HUES6 (cell line): ENCODE data around the gene NPR3.

Experiments
- H3K27ac ChIP-seq: 2 replicates; pipeline ENCODE4 v1.7.0; 2013; ENCODE audit warnings: low read depth, mild to moderate bottlenecking, low read length, inconsistent platforms
- H3K27me3 ChIP-seq: 2 replicates; pipeline ENCODE4 v1.6.1; 2013; ENCODE audit warnings: low read length; ENCODE audit not compliant: control insufficient read depth, insufficient read depth
- H3K36me3 ChIP-seq: 2 replicates; pipeline ENCODE4 v1.6.1; 2013; ENCODE audit warnings: low read length; ENCODE audit not compliant: control insufficient read depth, insufficient read depth
- H3K4me1 ChIP-seq: 2 replicates; pipeline ENCODE4 v1.6.1; 2013; ENCODE audit warnings: low read length; ENCODE audit not compliant: control insufficient read depth, insufficient read depth
- H3K4me3 ChIP-seq: 2 replicates; pipeline ENCODE4 v1.5.1; 2013; ENCODE audit warnings: low read depth, low read length
- H3K9ac ChIP-seq: one replicate; pipeline ENCODE4 v1.6.1; 2013; ENCODE audit warnings: mild to moderate bottlenecking, low read length
- H3K9me3 ChIP-seq: 2 replicates; pipeline ENCODE4 v1.6.1; 2013; ENCODE audit warnings: low read depth, low read length; ENCODE audit not compliant: control insufficient read depth, insufficient read depth

NPR3 gene

DNA sequence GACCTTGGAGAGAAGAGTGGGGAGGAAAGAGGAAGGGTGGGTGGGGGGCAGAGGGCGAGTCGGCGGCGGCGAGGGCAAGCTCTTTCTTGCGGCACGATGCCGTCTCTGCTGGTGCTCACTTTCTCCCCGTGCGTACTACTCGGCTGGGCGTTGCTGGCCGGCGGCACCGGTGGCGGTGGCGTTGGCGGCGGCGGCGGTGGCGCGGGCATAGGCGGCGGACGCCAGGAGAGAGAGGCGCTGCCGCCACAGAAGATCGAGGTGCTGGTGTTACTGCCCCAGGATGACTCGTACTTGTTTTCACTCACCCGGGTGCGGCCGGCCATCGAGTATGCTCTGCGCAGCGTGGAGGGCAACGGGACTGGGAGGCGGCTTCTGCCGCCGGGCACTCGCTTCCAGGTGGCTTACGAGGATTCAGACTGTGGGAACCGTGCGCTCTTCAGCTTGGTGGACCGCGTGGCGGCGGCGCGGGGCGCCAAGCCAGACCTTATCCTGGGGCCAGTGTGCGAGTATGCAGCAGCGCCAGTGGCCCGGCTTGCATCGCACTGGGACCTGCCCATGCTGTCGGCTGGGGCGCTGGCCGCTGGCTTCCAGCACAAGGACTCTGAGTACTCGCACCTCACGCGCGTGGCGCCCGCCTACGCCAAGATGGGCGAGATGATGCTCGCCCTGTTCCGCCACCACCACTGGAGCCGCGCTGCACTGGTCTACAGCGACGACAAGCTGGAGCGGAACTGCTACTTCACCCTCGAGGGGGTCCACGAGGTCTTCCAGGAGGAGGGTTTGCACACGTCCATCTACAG, 760 bp downstream of the NPR3 start:
- no peaks in the 10 kb centered on the region for H3K9me3 ChIP-seq
- H3K9ac ChIP-seq, result no peak overlapping the region
- H3K27ac ChIP-seq, result no peak overlapping the region
- H3K27me3 ChIP-seq, result peaks cover 88% of the 10 kb centered on the region
- H3K36me3 ChIP-seq, result no peaks in the 10 kb centered on the region
- H3K4me1 ChIP-seq, result peaks cover 26% of the 10 kb centered on the region
- H3K4me3 ChIP-seq, result peak overlapping the region; percentile 53

DNA sequence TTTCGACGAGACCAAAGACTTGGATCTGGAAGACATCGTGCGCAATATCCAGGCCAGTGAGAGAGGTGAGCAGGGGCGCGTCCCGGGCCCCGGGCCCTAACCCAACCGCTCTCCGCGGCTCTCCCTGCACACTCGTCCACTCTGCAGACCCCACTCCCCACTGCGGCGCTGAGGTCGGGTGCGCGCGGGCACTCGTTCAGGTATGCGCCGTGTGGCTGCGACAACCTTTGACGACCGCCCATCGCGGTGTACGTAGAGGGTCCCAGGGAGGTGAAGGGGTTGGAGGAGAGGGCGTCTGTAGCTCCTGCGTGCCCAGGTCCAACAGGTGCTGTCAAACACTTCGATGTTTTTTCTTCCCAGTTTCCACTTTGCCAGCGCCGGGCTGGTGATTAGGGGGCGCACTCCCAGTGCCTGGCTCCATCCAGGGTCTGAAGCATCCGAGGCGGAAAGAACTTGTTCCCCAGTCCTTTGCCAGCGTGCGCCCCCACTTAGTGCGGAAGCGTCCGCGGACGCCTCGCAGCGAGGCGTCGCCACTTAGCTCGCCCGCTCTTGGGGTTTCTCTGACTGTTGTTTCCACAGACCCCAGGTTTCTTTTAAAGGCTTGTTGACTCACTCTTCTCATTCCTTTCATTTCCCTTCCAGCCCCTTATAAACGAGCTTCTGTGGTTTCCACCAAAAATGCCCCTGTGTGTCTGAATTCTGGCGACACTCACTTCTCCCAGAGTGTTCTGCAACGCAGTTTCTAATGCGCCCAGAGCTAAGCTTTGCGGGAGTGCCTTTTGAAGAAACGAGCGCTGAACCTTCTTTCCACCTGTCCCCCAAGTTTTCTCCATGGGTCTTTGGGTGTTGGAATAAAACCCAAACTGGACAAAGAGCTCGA, 1.6 kb downstream of the NPR3 start:
- H3K27ac ChIP-seq, result no peak overlapping the region
- no peaks in the 10 kb centered on the region for H3K36me3 ChIP-seq
- H3K27me3 ChIP-seq, result peaks cover 86% of the 10 kb centered on the region
- H3K9me3 ChIP-seq, result no peaks in the 10 kb centered on the region
- H3K4me3 ChIP-seq, result peak overlapping the region; percentile 53
- H3K4me1 ChIP-seq, result peaks cover 26% of the 10 kb centered on the region
- H3K9ac ChIP-seq, result no peak overlapping the region

DNA sequence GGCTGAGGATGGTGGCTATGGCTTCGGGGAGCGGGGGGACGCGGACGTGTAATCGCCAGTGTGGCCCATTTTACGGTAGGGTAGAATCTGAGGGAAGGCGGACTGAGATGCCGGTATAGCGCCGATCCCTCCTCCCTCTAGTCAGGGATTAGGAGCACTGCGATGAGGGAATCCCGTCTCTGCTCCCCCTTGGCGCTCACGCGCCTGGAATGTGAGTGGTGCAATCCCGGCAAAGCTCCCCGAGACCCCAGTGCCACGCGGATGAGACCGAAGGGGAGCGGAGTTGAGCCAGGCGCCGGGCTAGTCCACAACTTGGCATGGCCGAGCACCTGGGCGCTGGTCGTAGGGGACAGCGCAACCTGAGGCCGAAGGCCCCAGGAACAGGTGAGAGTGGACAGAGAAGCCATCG, 2.2 kb downstream of the NPR3 start:
- Histone ChIP-seq H3K36me3 (no peaks in the 10 kb centered on the region), H3K27ac (no peak overlapping the region), H3K4me3 (peak overlapping the region; percentile 53), H3K4me1 (peaks cover 26% of the 10 kb centered on the region), H3K9me3 (no peaks in the 10 kb centered on the region), H3K27me3 (peaks cover 82% of the 10 kb centered on the region), H3K9ac (no peak overlapping the region)

DNA sequence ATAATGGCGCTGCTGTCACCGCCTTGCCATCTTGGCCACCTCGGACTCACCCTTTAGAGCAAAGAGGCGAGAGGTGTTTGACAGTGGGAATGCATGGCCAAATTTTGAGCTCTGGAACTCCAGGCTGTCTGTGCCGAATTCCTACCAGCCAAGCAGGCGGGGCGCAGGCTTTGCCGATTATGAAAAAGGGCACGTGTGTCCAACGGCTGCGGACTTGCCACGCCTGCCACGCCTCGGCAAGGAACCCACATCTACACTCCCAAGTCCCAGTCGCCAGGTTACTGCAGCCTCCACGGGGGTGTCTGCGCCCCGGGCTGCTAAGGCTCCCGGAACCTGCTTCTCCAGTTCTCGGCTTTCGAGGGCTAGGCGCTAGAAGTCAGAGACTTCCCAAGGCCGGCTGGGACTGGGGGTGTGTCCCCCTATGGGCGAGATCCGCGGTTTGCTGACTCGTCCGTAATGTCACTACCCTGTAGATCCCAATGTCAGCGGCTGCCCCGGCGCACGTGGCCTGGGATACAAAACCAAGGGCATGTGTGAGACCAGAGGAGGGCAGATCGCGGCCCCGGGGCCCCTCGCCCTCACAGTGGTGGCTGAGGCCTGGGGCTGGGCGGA, 2.8 kb downstream of the NPR3 start:
- no peaks in the 10 kb centered on the region for H3K36me3 ChIP-seq
- peak overlapping the region; percentile 53 for H3K4me3 ChIP-seq
- no peaks in the 10 kb centered on the region for H3K9me3 ChIP-seq
- H3K4me1 ChIP-seq, result peaks cover 26% of the 10 kb centered on the region
- H3K27me3 ChIP-seq, result peaks cover 77% of the 10 kb centered on the region
- H3K9ac ChIP-seq, result no peak overlapping the region
- no peak overlapping the region for H3K27ac ChIP-seq

DNA sequence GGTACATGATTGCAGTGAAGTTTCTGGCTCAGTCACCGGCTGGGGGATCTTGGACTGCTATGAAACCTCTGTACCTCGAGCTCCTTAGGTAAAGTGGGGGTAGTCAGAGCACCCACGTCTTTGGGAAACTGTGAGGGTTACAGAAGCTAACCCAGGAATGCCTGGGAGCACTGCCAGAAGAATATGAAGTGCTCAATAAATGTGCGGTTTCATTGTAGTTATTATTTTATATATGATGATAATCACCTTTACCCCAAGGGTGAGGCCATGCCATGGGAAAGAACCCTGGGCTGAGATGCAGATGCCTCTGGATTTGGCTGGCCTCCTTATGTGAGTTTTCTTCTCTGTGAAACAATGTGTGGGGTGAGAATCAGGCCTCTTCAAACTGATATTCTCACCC, 3.7 kb downstream of the NPR3 start:
- Histone ChIP-seq H3K27ac (no peak overlapping the region), H3K36me3 (no peaks in the 10 kb centered on the region), H3K4me3 (no peak overlapping the region), H3K27me3 (peaks cover 67% of the 10 kb centered on the region), H3K4me1 (peaks cover 26% of the 10 kb centered on the region), H3K9ac (no peak overlapping the region), H3K9me3 (no peaks in the 10 kb centered on the region)

DNA sequence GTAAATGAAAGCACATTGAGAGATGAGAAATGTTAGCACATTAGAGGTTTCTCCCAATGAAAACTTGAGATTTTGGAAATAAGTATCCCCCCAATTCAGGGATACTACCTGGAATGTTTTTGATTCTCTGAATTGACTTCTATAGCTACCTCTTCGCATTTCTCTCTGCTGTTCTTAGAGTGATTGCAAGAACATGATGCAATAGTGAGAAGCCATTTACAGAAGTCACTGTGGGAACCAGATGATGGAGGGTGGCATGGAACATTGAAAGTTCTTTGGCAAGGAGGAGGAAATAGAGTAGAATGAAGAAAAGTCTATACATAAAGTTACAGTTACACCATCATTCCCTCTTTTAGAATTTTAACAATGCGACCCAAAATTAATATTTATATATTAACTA, 9.2 kb downstream of the NPR3 start:
- no peak overlapping the region for H3K4me3 ChIP-seq
- H3K4me1 ChIP-seq, result no peaks in the 10 kb centered on the region

DNA sequence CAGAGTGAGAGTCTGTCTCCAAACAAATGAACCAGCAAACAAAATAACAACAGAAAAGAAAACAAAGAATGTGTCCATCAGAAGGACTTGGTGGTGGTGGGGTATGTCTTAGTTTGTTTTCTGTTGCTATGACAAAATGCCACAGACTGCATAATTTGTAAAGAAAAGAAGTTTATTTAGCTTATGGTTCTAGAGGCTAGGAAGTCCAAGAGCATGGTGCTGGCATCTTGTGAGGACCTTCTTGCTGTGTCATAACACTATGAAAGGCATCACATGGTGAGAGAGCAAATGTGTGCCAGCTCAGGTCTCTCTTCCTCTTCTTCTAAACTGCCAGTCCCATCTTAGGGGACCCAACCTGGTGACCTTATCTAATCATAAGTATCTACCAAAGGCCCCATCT, 10.5 kb downstream of the NPR3 start:
- Histone ChIP-seq H3K4me1 (no peaks in the 10 kb centered on the region), H3K9ac (no peak overlapping the region), H3K4me3 (no peak overlapping the region), H3K27me3 (peaks cover 12% of the 10 kb centered on the region; the same call in 1 of the 2 replicates), H3K9me3 (no peaks in the 10 kb centered on the region), H3K27ac (no peak overlapping the region), H3K36me3 (no peaks in the 10 kb centered on the region)

More for the DNA sequence above, 9.2 kb downstream of the NPR3 start:
- Histone ChIP-seq H3K27ac (no peak overlapping the region), H3K9ac (no peak overlapping the region), H3K27me3 (peaks cover 17% of the 10 kb centered on the region), H3K9me3 (no peaks in the 10 kb centered on the region), H3K36me3 (no peaks in the 10 kb centered on the region)

DNA sequence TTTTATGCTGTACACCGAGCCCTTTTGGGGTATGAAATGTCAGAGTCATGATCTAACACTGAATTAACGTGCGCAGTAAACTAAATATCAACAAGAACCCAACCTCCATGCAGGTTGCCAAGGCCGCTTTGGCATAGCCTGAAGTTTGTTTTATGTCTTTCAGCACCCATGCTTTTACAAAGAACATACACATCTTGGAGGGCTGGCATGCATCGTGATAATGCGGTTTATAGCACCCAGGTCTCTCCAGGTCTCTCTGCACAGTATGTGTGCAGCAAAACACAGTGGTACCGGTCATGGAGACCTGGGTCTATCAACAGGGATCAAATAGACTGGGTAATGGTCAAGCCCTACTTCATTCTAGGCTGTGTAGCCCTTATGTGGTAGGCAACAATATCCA, 11.8 kb downstream of the NPR3 start:
- Histone ChIP-seq H3K9ac (no peak overlapping the region), H3K9me3 (no peaks in the 10 kb centered on the region), H3K4me1 (no peaks in the 10 kb centered on the region), H3K27me3 (peaks cover 12% of the 10 kb centered on the region; the same call in 1 of the 2 replicates), H3K4me3 (no peak overlapping the region), H3K36me3 (no peaks in the 10 kb centered on the region), H3K27ac (no peak overlapping the region)

DNA sequence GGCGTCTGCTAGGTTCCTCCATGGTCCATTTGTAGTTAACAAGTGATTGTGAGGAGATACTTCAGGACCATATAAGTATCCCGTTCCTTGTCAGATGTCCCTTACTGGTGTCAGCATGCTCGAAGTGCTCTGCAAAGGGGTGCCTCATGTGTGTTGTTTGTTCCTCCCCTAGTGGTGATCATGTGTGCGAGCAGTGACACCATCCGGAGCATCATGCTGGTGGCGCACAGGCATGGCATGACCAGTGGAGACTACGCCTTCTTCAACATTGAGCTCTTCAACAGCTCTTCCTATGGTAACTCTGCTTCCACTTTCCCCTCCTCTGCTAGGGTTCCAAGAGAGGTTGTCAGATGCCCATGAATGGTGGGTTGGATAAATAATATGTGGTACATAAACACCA, 13.4 kb downstream of the NPR3 start:
- Histone ChIP-seq H3K27me3 (peaks cover 12% of the 10 kb centered on the region; the same call in 1 of the 2 replicates), H3K9me3 (no peaks in the 10 kb centered on the region), H3K27ac (no peak overlapping the region), H3K36me3 (no peaks in the 10 kb centered on the region), H3K4me1 (no peaks in the 10 kb centered on the region), H3K4me3 (no peak overlapping the region), H3K9ac (no peak overlapping the region)

DNA sequence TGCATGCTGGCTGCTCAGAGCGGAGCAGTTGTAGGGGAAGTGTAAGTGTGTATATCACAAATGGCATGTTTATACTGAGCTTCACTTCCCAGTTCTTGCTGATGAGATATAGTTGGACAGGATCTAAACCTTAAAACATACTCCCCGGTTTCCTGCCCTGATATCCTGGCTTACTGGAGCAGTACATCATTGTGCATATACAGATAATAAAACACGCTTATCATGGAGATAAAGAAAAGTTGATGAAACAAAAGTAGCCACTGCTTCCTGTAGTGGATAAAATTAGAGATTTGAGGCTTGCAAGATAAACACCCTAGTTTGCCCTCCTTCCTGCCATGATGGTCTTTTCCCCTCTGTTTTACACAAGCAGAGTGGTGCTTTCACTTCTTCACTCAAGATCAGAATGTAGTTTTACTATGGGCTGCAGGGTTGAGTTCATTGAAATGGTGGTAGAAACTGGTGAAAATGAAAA, 15.0 kb downstream of the NPR3 start:
- H3K9ac ChIP-seq, result no peak overlapping the region

More for the DNA sequence above, 15.0 kb downstream of the NPR3 start:
- Histone ChIP-seq H3K27me3 (peaks cover 12% of the 10 kb centered on the region; the same call in 1 of the 2 replicates), H3K27ac (no peak overlapping the region), H3K4me1 (no peaks in the 10 kb centered on the region), H3K9me3 (no peaks in the 10 kb centered on the region), H3K36me3 (no peaks in the 10 kb centered on the region), H3K4me3 (no peak overlapping the region)
